Adrenal gland (tissue), 12 donors: ENCODE results near the gene CDK13. TPM values are rescaled to one million over a fixed set of nuclear protein-coding genes. Genes with fewer than 3 reads are reported as not detected.
A peak's percentile ranks its signal among the peaks of the same experiment; 100 is the strongest.
"Not testable (repeated sequence)": the region's sequence is repeated elsewhere in the genome, so short reads cannot be mapped to it uniquely, and the experiment has no call there.

Source experiments
- DNase-seq, 7 donors: peaks; one replicate each; pipeline ENCODE4 v3.0.0-alpha.2; 2019 to 2020
- H3K27ac ChIP-seq, 5 donors: fragments of 200-600 bp; sonication (generic) in 4 of 5; 1 replicate in 3 of 5; 2 replicates in 2 of 5; pipeline versions ENCODE4 v1.5.1 to v1.8.0; 2016 to 2020; ENCODE audit warnings: mild to moderate bottlenecking in 1 of 5
- H3K27me3 ChIP-seq: fragments of 200-600 bp; 2 replicates; pipeline ENCODE4 v1.8.0; 2021
- H3K36me3 ChIP-seq, 2 donors: fragments of 200-600 bp; replicated peaks in 1 of 2; 1 replicate in 1 of 2; 2 replicates in 1 of 2; pipeline versions ENCODE4 v1.5.1 to v1.8.0; 2018 to 2022
- H3K4me1 ChIP-seq, 2 donors: fragments of 200-600 bp; replicated peaks in 1 of 2; 1 replicate in 1 of 2; 2 replicates in 1 of 2; pipeline versions ENCODE4 v1.5.1 to v1.8.0; 2018 to 2021
- H3K4me3 ChIP-seq, 4 donors: fragments of 200-600 bp; sonication (generic) in 3 of 4; one replicate each; pipeline ENCODE4 v1.5.1; 2016 to 2018
- H3K9me3 ChIP-seq, 3 donors: fragments of 200-600 bp; sonication (generic) in 1 of 3; replicated peaks in 1 of 3; 1 replicate in 2 of 3; 2 replicates in 1 of 3; pipeline versions ENCODE4 v1.5.1 to v1.8.0; 2016 to 2021
- CTCF ChIP-seq, 6 experiments: fragments of 450-650 bp in 4 of 6; fragments of 200-600 bp in 2 of 6; sonication (generic) in 1 of 6; IDR thresholded peaks; 1 replicate in 5 of 6; 2 replicates in 1 of 6; pipeline versions ENCODE4 v1.5.1 to v1.8.0; 2016 to 2021; ENCODE audit warnings: antibody characterized with exemption in 6 of 6, mild to moderate bottlenecking in 2 of 6, moderate library complexity in 1 of 6
- POLR2A ChIP-seq, 2 donors: fragments of 450-650 bp; IDR thresholded peaks; one replicate each; pipeline ENCODE4 v1.6.1; 2017; ENCODE audit warnings: antibody characterized with exemption in 2 of 2, mild to moderate bottlenecking in 2 of 2, moderate library complexity in 1 of 2
- WGBS, 4 donors: extraction: QIAGEN DNeasy Blood & Tissue Kit in 2 of 4; methylation state at CpG; one replicate each; pipeline versions ENCODE4 v1.1.5 to v1.1.7; 2013 to 2017; 5-methylcytosine and 5-hydroxymethylcytosine counted together
- intact Hi-C, 2 donors: fragments of 100-400 bp; cut with DNase I; formaldehyde crosslinking; loops; one replicate each; pipeline versions ENCODE4 v1.14.1 to v1.15.0; 2022 to 2023
- polyA plus RNA-seq, 3 donors: library from polyadenylated mRNA; stranded (reverse); fragments of 200-250 nt in 2 of 3; fragments of 350-450 nt in 1 of 3; fragmentation: Illumina TruSeq in 1 of 3; extraction: RNeasy Lipid Tissue Mini Kit (QIAGEN cat#74804) in 1 of 3; gene quantifications; one replicate each; pipeline ENCODE4 v1.2.3, GENCODE V29; 2013 to 2014
- total RNA-seq, 9 donors: library from RNA; depleted of rRNA in 4 of 9; stranded (reverse); fragments of >200 nt in 4 of 9; fragments of 120-200 nt in 1 of 9; fragmentation: NEBNext Ultra II Directional in 1 of 9; extraction: Animal tissue kit (Norgen Biotek cat#: 25700) in 1 of 9; gene quantifications; one replicate each; pipeline versions ENCODE4 v1.1.0 to v1.2.4, GENCODE V29; 2013 to 2023
- donor health status: healthy with polysubstance abuse.
- donor health status: Bipolar disorder and iron deficiency.
- donor health status: DM: yes; HTN: yes; CAD: no.
- donor health status: DM: no; HTN: no; CAD: no.
- donor health status: DM: no; HTN: no; CAD: no.
- donor health status: DM: yes; HTN: yes; CAD: no.

Gene CDK13
- total and polyA plus RNA-seq, 12 donors = 21.2 to 77.7 (median 40.2) TPM

- Histone ChIP-seq H3K4me3 (peak within 1 kb of the TSS; percentile 13 to 97 (median 48)), H3K4me1 (peaks cover 18 to 20% of the 10 kb centered on the region in 2 donors), H3K27ac (peak within 1 kb of the TSS; percentile 42 to 93 (median 89)), H3K9me3 (no peaks in the 10 kb centered on the region), H3K36me3 (no peaks in the 10 kb centered on the region), H3K27me3 (no peaks in the 10 kb centered on the region)
- peak; percentile 85 to 92 (median 89) for DNase-seq
- TF ChIP-seq POLR2A (IDR thresholded peaks at IDR 0.05) = peak; percentile 35 to 69
- peak; percentile 70 to 97 (median 94) for TF ChIP-seq CTCF (IDR thresholded peaks at IDR 0.05)
- intact Hi-C loops = no loop called here
- 0% methylated on average over 16 to 75 of the region's 75 CpGs for WGBS, 4 donors
Measured at GRCh38 chr7:40134428-40135316, 184.6 kb downstream of the CDK13 start, which contains the start of the genes MPLKIP and SUGCT. MPLKIP (minus strand) TSS chr7:40134622; CDS start chr7:40134567, 55 bp downstream. SUGCT (plus strand) TSS chr7:40135005.

- intact Hi-C loops = no loop called here
- WGBS, 4 donors = 2 to 21% (median 4%) methylated on average over 2 to 17 of the region's 17 CpGs
- TF ChIP-seq POLR2A (IDR thresholded peaks at IDR 0.05) = no peak
- TF ChIP-seq CTCF (IDR thresholded peaks at IDR 0.05) = no peak
- Histone ChIP-seq H3K9me3 (no peaks in the 10 kb centered on the region), H3K36me3 (no peaks in the 10 kb centered on the region), H3K27me3 (no peaks in the 10 kb centered on the region), H3K4me3 (peak overlapping the region in 3 of 4 donors; percentile 2 to 97 (median 77)), H3K4me1 (peaks cover 18 to 20% of the 10 kb centered on the region in 2 donors), H3K27ac (peak overlapping the region in 4 of 5 donors; percentile 68 to 93 (median 90))
- DNase-seq = no peak
Measured at GRCh38 chr7:40135317-40135610, 185.2 kb downstream of the CDK13 start.

GRCh38 chr7:40137563-40137962 lies 187.5 kb downstream of the CDK13 start:
- no peaks in the 10 kb centered on the region for H3K36me3 ChIP-seq
- H3K4me3 ChIP-seq = no peak overlapping the region
- H3K27me3 ChIP-seq = no peaks in the 10 kb centered on the region
- intact Hi-C loops = no loop called here
- TF ChIP-seq POLR2A (IDR thresholded peaks at IDR 0.05) = no peak
- no peak for TF ChIP-seq CTCF (IDR thresholded peaks at IDR 0.05)
- H3K4me1 ChIP-seq = peaks cover 9 to 10% of the 10 kb centered on the region in 2 donors
- 96 to 99% (median 97%) methylated on average over 2 of the region's 2 CpGs for WGBS, 4 donors
- DNase-seq = no peak
- no peaks in the 10 kb centered on the region for H3K9me3 ChIP-seq
- H3K27ac ChIP-seq = no peak overlapping the region

GRCh38 chr7:40138973-40139372 lies 188.9 kb downstream of the CDK13 start:
- no peak for DNase-seq
- intact Hi-C loops = no loop called here
- H3K4me1 ChIP-seq = no peaks in the 10 kb centered on the region
- H3K36me3 ChIP-seq = no peaks in the 10 kb centered on the region
- H3K27ac ChIP-seq = no peak overlapping the region
- TF ChIP-seq POLR2A (IDR thresholded peaks at IDR 0.05) (no peak), CTCF (IDR thresholded peaks at IDR 0.05) (no peak)
- H3K9me3 ChIP-seq = no peaks in the 10 kb centered on the region
- WGBS, 4 donors = 90 to 94% (median 92%) methylated on average over 5 of the region's 5 CpGs
- H3K4me3 ChIP-seq = no peak overlapping the region
- no peaks in the 10 kb centered on the region for H3K27me3 ChIP-seq

GRCh38 chr7:40139891-40140290 lies 189.8 kb downstream of the CDK13 start:
- H3K27ac ChIP-seq, H3K4me3 ChIP-seq, H3K9me3 ChIP-seq, H3K4me1 ChIP-seq, H3K36me3 ChIP-seq, intact Hi-C loops, DNase-seq, H3K27me3 ChIP-seq: not testable (repeated sequence)
- WGBS, 4 donors = 92 to 98% (median 97%) methylated on average over 13 of the region's 13 CpGs

GRCh38 chr7:40141916-40142315 lies 191.9 kb downstream of the CDK13 start:
- WGBS, 4 donors = 90 to 96% (median 93%) methylated on average over 5 of the region's 5 CpGs
- H3K27me3 ChIP-seq, H3K9me3 ChIP-seq, intact Hi-C loops, DNase-seq, H3K36me3 ChIP-seq, H3K4me3 ChIP-seq, H3K27ac ChIP-seq, H3K4me1 ChIP-seq: not testable (repeated sequence)

GRCh38 chr7:40145596-40146130 lies 195.6 kb downstream of the CDK13 start:
- DNase-seq, H3K36me3 ChIP-seq, H3K27me3 ChIP-seq, H3K4me3 ChIP-seq, H3K27ac ChIP-seq, H3K9me3 ChIP-seq, H3K4me1 ChIP-seq, intact Hi-C loops: not testable (repeated sequence)
- 82 to 86% (median 84%) methylated on average over 3 of the region's 3 CpGs for WGBS, 4 donors
